Hindlimb muscle (tissue), 1 donor: ENCODE data around the gene MANSC1. TPM values are rescaled to one million over a fixed set of nuclear protein-coding genes. Genes with fewer than 3 reads are reported as not detected.
A peak's percentile ranks its signal among the peaks of the same experiment; 100 is the strongest.

Experiments
- DNase-seq: peaks from one replicate; pipeline ENCODE4 v3.0.0-alpha.2; 2013
- polyA plus RNA-seq: library from polyadenylated mRNA; unstranded; fragments of 120-200 nt; gene quantifications from one replicate; pipeline ENCODE4 v1.2.1, GENCODE V29; 2013; ENCODE audit not compliant: insufficient read length

MANSC1 gene
- polyA plus RNA-seq, result 10.3 TPM

DNA sequence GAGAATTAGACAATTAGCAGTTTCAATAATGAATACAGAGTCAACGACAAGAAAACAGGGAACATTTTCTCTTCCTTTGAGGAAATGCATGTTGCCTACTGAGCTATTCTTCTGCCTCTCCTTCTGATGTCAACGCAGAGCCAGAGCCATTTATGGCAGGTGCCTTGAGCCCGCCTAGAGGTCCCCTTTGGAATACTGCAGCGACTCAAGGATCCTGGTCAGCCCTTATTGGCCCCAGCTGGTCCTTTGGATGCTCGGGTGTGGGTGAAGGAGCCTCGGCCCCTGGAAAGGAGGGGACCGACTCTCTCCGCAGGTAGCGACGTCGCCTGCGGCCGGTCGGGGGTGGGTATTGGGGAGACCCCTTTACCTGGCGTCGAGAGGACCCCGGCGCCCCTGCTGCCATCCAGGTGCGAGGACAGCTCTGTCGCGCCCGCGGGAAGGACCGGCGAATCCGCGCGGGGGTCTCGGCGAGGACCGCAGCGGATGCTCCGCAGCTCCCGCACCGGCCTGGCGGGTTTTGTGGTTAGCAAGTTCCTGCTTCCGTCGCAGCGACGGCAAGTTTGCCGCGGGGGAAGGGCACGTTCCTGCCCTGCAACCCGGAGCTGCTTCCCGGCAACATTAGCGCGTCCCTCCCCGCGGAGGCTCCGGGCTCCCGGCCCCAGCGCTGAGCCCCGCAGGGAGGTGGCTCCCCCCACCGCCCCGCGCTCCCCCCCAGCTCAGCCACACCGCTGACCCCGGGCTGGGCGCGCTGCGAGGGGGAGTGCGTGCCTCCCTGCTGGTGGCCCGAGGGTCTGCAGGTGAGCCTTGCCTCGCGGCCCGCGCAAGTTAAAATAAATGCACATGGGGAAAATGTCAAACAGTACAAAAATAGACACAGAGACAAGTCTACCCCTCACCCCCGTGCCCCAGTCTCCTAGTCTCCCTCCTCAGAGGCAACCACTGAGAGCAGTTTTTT is at the start of gene MANSC1:
Gene MANSC1, minus strand, starts transcription at position 532 of the 955 bp plus-strand sequence. CDS start 6,928 bp downstream, outside the sequence.
- peak; percentile 54 for DNase-seq

DNA sequence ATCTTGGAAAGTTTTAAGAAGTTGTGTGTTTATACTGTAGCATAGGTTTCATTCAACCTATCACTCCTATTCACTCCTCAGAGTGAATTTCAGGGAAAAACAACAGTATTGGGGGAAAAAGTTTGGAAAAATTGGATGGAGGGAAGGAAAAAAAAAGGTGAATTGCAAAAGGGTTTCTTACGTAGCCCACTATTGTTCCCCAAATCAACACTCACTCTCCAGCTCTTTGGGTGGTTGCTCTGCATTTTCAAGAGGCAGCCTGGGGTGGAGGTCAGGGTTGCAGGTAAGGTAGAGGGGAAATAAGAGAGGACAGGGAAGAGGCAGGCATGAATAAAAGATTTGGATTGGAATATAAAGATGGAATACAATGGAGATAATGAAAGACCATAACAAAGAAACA is 49.1 kb upstream of the MANSC1 start:
- no peak for DNase-seq

DNA sequence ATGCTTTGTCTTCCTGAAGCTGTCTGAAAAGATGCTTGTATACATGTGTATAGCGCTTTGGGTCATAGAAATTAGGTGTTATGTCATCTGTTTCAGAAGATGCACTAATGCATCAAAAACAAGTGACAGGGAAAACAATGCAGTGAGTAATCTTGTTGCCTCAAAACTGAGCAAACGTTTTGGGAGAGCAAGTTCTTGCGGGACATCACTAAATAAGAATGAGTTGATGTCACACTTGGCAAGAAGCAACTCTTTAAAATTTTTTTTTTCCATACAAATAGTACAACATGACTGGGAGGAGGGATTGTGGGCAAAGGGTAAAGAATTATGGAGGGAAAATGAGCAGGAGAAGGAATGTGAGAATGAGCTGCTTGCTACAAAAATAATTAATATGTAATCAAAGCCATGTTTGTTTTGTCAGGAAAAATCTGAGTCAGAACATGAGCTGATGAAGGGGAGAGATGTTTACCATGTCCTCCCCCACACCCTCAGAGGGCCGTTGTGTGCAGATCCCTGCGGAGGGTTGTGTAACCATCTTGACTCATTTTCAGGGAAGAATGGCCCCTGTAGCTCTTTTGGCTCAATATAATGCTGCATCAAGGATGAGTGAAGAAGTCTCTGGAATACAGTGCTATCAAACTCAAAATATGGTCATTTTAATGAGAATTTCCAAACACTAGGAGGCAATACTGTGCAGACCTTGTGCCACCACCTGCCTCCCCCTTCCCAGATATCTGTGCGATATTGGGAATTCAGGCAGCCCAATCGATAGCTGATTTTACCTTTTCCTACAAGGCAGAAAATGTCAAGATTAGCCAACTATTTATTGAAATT is 48.2 kb upstream of the MANSC1 start:
- peak; percentile 71 for DNase-seq

DNA sequence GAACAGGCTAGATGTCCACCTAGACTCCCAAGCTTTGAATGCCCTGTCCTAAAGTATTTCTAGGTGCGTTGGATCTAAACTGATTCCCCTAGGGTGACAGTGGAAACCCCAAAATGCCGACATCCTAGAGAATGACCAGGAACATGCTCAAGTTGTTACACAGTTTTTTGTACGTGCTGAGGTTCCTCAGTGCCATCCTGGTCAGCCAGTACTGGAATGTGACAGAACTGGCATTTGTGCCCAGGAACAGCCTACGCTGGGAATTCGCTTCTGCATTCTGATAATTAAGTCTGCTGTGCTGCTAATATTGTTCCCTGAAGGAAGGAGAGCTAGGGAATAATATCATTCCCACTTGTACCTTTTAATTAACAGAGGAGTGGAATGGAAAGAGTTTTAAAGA is 47.1 kb upstream of the MANSC1 start:
- DNase-seq, result no peak

- no peak for DNase-seq
Measured at GRCh38 chr12:12396694-12397093, 46.7 kb upstream of the MANSC1 start.

- DNase-seq, result no peak
Measured at GRCh38 chr12:12393171-12393570, 43.1 kb upstream of the MANSC1 start.

DNA sequence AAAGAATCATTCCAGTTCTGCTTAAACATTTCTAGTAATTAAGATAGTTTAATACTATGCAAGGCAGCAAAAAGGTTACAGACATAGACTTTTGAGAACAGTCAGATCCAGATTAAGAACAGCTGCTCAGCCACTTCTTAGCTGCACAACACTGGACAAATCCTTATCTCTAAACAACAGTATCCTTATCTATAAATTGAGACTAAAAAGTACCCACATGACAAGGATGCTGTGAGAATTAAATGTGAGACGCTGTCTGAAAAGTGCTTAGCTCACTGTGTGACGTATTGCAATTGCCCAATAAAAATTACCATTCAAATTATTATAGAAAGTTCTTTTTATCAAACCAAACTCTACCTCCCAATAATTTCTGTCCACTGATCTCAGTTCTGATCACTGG is 42.4 kb upstream of the MANSC1 start:
- DNase-seq, result no peak

DNA sequence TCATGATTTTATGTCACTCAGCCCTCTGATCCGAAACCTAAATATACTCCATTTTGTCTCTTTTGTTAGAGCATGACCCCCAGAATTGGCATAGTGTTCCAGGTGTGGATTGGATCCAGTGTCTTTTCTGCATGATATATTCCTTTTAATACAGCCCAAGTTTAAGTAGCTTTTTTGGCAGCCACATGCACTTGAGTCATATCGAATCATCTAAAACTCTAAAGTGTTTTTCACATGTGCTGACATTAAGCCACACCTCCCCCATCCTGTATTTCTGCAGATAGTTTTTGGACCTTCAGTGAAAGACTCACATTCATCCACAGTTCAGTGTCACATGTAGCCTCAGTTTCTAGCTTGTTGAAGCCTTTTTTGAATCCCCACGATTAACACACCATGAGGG is 37.5 kb upstream of the MANSC1 start:
- peak; percentile 34 for DNase-seq

DNA sequence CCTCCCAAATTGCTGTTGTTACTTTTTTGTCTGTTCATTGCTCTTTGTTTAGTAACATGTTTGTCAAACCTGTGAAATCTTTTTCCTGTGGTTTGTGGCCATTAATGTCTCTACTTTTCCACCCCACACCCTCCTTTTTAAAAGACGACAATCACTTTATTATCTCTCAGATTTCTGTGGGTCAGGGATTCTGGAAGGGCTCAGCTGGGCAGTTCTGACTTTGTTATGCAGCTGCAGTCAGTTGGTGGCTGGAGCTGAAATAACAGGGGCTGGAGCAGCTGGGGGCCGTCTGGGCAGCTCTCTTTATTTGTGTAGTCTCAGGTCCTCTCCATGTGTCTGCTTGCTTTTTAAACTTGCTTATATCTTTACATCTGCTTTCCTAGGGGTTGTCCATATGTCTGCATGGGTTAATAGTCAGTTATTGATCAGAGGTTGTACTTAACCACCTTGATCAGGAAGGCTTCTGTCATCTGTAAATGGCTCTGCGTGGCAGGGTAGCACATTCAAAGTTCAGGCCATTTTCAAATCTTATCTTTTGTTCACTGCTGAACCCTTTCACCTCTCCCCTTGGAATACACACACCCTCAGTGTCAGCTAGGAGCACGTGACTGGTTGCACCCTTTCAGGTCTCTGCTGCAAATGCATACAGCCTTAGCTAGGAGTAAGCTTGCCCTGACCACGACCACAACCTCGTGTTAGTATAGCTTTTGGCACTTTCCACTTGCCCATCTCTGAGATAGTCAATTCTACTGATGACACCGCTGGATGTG is 34.7 kb upstream of the MANSC1 start:
- no peak for DNase-seq

DNA sequence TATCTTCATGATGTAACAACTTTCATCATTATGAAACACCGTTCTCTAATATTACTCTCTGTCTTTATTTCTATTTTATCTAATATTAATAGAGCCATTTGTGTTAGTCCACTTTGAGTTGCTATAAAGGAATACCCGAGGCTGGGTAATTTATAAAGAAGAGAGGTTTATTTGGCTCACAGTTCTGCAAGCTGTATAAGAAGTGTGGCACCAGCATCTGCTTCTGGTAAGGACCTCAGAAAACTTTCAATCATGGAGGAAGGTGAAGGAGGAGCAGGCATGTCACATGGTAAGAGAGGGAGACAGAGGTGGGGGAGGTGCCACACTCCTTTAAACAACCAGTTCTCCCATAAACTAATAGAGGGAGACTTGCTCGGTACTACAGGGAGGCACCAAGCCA is 31.9 kb upstream of the MANSC1 start:
- DNase-seq, result no peak

GRCh38 chr12:12380949-12381593 is 31.0 kb upstream of the MANSC1 start:
- DNase-seq, result no peak

DNA sequence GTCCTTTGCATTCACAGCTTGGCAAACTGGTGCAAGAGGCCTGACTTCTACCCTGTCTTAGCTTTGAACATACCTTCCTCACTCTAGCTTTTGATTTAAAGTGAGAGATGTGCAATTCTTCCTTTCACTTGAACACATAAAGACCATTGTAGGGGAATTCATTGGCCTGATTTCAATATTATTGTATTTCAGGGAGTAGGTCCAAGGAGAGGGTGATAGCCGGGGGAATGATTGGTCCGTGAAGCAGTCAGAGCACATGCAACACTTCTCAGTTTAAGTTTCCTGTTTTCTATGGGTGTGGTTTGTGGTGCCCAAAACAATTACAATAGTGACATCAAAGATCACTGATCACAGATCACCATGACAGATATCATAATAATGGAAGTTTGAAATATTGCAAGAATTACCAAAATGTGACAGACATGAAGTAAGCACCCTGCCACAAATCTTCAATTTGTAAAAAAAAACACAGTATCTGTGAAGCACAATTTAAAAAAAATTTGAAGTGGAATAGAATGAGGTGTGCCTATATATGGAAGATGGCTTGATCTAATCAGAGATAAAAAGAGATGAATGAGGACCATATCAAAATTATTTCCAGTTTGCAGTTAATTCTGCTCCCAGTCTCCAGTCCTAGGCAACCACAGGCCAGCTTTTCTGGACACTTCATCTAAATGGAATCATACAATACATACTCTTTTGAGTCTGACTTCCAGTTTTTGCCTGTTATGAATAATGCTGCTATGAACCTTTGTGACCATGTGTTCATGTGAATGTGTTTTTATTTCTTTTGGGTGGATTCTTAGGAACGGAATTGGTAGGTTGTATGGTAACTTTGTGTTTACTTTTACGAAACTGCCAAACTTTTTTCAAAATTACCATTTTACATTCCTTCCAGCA is 30.0 kb upstream of the MANSC1 start:
- DNase-seq, result no peak

DNA sequence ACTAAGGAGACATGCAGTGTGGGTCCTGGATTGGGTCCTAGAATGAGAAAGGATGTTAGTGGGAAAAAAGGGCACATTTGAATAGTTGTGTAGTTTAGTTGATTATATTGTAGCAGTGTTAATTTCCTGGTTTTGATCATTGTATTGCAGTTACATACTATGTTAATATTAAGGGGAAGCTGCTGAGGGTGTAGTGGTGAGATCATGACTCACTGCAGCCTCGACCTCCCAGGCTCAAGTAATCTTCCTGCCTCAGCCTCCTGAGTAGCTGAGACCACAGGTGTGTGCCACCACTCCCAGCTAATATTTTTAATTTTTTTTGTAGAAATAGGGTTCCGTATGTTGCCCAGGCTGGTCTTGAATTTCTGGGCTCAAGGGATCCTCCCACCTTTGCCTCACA is 28.6 kb upstream of the MANSC1 start:
- DNase-seq, result no peak

- peak; percentile 61 for DNase-seq
Measured at GRCh38 chr12:12376646-12377448, 26.8 kb upstream of the MANSC1 start.

DNA sequence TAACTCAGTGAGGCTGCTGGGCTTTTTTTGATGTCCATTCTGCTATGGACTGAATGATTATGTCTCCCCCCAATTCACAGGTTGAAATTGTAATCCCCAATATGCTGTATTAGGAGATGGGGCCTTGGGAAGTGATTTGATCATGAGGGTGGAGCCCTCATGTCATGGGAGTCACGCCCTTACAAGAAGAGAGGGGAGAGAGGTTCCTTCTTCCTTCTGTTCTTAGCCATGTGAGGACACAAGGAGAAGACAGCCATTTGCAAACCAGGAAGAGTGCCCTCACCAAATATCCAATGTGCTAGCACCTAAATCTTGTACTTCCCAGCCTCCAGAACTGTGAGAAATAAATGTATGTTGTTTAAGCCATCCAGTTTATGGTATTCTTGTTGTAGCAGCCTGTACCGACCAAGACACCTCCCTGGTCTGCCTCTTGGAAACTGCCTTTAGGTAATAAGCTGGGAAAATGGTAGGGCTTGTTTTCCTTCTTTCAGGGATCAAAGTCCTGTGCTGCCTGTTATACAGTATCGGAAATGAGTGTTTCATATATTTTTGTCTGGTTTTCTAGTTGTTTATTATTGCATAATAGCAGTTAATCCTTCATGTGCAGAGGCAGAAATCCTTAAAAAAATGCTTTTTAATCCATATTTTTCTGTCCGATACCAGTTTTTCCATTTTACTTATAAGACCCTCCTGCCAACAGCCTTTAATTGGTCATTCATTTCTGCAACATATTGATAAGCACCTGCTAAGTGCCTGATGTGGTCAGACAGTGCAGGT is 23.1 kb upstream of the MANSC1 start:
- no peak for DNase-seq

GRCh38 chr12:12367482-12367998 is 17.5 kb upstream of the MANSC1 start:
- DNase-seq, result no peak

DNA sequence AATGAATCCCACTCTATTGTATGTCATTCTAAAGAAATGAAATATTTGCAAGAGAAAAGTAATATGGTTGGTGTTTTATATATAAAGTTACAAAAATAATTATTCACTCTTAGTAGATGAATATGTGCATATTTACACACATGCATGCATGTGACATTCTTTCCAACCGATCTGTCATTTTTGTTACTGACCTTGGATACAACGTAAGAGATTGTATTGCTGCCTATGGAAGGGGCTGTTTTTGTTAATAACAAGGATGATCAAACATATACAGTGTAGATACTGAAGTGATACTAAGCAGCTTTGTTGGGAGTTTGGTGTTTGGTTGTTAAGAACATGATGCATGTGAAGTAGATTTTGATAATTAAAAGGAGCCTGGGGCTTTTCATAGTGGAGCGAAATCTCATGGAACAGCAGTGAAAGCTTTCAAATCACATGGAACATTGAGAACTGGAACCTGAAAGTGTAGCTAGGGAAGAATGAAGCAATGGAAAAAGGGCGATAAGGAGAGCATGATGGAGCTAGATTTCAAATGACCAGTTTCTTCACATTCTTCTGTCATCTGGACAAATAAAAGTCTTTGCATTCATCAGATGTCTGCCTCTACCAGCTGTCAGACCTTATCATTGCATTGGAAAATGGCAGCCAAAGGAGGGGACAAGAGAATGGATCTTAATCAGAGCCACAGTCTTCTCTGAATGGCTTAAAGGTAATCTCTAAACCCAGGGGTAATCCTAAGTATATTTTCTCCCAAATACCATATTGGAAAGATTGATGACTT is 16.8 kb upstream of the MANSC1 start:
- no peak for DNase-seq

- no peak for DNase-seq
Measured at GRCh38 chr12:12365931-12366431, 15.9 kb upstream of the MANSC1 start.
